Amygdala (tissue), 56 donors: ENCODE results near the gene RIC1.
"Not testable (repeated sequence)": the region's sequence is repeated elsewhere in the genome, so short reads cannot be mapped to it uniquely, and the experiment has no call there.

Experiments used
- DNase-seq, 56 donors: peaks; one replicate each; lab custom pipeline; 2025; lab: John Stamatoyannopoulos, UW

The RIC1 gene

DNA sequence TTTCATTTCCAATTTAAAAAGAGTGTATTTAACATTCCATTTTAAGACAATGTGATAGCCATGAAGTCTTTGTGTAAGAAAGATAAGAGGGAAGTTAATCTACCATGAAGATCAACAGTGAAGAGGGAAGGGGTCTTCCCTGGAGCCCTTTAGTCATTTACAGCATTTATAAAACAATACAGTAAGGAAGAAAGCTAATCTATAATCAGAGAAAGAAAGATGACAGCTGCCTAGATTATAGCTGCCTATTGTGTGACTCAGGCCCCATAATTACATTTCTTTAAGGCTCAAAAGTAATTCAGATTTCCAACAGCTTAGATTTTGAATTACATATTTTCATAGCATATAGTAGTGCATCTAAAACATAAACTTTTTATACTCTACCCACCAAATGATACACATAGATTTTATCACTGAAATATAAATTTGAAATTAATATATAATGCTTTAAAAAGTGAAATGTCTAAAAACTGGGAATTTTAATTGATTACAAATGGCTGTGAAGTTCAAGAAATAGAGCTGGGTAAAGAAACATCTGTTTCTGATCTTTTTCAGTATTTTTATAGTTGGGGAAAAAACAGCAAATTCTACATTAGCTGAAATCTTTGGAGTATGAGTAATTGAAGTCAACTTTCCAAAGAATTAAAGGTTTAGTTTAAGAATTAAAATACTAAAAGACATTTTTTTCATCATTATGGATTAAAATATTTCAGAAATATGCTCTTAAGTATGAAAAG, 89.6 kb downstream of the RIC1 start:
- no peak for DNase-seq

DNA sequence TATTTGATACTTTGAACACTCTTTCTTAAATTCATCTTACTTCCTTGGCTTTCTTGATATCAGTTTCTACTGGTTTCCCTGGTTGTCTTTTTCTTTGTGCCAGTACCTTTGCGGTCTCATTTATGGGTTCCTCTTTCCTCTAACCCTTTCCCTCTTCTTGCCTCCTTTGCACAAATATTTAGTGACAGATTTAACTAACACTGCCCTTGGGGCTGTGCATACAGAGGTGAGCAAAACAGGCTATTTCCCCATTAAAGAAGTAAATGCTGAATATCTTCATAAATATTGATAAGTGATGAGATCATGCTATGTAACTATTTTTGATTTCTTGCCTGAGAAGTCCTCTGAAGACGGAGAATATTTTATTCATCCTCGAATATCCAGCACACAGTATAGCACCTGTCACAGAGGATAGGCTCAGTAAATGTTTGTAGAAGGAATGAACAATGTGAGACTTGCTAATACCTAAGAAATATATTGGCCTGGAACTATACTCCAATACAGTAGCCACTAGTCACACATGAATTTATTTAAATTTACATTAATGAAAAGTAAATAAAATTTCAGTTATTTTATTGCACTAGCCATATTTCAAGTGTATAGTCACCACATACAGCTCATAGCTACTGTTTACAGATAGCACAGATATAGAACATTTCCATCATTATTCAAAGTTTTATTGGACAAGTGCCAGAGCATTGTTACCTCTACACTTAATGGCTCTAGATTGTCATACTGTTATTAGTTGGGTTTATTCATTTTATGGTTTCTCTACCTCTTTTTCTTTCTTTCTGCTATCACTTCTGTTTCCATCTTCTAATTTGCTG, 90.4 kb downstream of the RIC1 start:
- no peak for DNase-seq

DNA sequence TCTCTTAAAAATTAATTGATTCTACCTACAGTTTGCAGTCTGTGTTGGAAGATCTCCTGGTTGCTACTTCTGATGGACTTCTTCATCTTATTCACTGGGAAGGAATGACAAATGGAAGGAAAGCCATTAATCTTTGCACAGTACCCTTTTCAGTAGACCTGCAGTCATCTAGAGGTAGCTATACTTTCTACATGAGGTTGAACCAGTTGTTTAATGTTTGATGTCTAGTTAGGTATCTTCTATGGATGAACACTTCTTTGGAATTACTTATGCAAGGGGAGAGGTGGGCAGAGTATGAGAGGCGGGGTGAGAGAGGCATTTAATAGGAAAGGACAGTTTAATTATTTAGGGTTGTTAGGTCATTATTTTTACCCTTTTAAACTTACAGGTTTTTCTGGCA, 91.2 kb downstream of the RIC1 start:
- DNase-seq = no peak

DNA sequence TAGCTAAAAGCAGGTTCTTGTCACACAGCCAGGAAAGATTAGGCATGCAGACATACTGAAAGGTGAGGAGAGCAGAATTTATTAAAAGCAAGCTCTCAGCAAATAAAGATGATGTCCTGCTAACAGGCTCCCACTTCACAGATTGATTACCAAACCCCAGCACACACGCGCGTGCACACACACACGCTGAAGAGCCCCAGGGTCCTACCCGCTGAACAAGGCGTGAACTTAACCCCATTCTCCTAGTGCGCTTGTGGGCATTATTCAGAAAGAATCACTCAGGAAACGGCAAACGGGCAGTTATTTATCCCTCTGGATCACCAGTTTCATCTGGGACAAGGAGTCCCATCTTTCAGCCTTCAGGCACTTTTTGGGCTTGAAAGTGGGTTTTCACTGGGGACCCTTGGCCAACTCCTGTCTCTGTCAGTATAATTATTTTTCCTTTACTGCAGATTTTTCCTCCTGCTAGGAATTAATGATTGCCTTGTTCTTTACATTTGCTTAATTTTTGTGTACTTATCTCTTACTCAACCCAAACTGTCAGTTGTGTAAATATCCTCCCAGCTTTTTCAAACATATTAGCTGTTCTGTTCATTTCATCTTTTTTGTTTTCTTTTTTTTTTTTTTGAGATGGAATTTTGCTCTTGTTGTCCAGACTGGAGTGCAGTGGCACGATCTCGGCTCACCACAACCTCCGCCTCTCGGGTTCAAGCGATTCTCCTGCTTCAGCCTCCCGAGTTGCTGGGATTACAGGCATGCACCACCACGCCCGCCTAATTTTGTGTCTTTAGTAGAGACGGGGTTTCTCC, 92.6 kb downstream of the RIC1 start:
- DNase-seq = no peak

DNA sequence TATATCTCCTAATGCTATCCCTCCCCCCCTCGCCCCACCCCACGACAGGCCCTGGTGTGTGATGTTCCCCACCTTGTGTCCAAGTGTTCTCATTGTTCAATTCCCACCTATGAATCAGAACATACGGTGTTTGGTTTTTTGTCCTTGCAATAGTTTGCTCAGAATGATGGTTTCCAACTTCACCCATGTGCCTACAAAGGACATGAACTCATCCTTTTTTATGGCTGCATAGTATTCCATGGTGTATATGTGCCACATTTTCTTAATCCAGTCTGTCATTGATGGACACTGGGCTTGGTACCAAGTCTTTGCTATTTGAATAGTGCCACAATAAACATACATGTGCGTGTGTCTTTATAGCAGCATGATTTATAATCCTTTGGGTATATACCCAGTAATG, 93.8 kb downstream of the RIC1 start:
- DNase-seq = not testable (repeated sequence)

DNA sequence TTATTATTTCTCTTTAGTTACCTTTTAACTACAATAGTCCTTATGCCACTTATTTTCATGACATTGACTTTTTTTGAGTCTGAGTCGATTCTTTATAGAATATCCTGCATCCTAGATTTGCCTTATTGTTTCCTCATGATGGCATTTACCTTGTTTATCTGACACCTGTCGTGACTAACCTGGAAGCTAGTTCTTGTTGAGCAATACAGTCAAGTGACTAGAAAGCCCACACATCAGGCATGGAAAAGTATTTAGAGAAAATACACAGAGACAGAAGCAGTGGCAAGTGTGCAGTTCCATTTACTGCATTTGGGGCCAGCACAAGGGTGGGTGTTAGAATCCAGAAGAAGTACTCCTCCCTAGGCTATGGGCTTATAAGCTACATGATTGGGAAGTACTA, 106.2 kb downstream of the RIC1 start:
- no peak for DNase-seq

DNA sequence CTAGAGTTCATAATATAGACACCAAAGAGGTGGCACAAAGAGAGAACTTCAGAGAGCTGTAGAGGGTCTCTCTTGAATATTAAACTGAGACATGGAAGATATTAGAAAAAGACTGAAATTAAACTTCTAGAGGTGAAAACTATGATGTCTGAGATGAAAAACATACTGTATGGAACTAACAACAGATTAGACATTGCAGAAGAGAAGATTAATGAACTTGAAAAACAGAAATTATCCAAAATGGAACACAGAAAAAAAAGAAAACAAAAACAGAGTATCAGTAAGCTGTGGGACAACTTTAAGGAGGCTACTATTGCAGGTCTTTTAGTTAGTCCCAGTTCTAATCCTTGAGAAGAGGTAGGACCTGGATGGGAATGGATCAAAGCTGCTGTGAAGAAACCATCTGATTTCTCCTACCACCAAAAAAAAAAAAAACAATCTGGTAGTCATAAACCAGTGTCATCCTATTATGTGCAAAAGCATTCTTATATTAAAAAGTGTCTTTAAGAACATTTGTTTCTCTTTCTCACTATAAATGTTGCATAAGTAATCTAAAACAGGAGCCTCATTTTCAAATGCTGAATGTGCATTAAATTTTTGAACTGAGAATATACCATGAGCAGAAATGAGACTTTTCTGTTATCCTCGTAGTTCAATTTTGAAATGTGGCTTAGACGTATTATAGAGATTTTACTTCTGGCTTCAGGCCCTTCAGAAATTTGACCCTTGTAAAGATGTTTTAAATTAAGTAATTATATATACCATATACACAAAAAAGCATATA, 107.8 kb downstream of the RIC1 start:
- DNase-seq = no peak

DNA sequence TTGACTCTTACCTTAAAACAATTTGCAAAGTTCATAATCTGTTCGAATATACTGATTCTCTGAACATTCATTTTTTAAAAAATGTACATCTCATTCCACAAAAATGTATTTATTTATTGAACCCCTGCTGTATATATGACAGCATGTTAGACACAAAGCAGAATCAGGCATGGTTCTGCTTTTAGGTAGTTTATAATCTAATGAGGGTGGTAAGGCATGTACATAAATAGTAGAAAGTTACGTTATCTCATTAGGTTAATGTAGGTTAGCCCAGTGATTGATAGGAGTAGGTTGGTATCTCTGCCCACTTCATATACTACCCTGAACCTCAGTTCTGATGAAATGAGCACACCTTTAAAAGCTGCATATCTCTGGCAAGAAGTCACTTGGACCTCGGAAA, 114.2 kb downstream of the RIC1 start:
- DNase-seq = no peak

DNA sequence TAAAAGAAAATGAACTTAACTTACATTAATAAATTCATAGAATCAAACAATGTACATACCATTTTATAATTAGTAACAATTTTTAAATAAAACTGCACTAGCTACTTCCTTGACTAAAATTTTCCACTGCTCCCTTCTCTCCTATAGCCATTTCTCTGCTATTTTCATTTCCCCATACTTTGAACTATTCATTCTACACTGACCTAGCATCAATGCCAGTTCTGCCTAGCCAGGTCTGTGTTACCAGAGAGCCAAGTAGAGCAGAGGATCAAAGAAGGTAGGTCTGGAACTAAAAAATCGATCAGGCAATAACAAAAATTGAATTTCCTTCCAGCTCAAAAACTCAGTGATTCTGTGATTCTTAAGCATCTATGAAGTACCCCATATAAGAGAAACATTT, 119.5 kb downstream of the RIC1 start:
- DNase-seq = no peak

DNA sequence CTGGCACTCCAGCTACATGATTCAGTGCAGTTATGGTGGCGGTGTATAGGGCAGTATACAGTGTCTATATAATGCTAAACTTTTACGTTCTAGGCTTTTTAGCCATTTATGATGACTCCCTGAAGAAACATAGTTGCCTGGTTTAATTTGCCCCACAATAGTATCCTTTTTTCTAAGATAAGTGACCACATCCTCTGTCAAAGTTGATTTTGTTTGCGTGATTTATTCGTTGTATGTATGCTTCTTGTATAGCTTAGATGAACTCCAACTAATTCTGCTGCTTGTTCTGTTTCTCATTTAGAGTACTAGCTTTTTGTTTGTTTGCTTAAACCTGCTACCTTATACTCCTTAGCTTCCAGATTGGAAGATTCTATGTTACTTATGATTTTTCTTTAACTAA, 120.4 kb downstream of the RIC1 start:
- no peak for DNase-seq

DNA sequence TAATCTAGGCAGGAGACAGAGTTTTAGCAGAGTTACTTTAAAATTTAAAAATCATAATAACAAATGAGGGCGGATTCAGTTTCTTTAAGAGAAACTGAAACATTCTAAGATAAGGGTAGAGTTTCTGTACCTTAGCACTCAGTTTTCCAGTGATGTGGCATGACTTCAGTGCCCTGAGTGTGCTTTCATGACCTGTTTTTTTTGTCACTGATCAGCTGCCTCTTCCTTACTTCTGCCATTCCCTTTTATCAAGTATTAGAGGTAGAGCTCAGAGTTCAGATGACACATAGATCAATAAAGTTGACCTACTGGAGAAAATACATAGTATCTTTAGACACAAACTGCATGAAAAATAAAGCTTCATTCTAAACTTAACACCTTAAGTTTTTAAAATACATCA, 121.7 kb downstream of the RIC1 start:
- no peak for DNase-seq

DNA sequence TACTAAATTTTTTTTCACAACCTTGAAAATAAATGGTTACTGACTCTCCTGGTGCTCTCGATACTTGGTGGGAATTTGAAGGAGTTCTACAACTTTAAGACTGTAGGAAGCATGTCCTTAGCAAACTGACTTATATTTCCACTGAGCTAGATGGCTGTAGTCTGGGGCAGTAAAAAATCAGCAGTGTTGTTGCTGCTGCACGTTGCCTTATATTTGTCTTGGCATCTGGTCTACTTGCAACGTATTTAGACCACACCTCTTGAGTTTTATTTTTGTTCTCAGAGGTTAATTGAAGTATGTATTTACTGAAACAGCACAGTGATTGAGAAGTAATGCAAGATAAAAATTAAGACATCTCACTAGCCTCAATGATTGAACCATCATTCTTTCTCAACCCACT, 127.7 kb downstream of the RIC1 start:
- DNase-seq = no peak

DNA sequence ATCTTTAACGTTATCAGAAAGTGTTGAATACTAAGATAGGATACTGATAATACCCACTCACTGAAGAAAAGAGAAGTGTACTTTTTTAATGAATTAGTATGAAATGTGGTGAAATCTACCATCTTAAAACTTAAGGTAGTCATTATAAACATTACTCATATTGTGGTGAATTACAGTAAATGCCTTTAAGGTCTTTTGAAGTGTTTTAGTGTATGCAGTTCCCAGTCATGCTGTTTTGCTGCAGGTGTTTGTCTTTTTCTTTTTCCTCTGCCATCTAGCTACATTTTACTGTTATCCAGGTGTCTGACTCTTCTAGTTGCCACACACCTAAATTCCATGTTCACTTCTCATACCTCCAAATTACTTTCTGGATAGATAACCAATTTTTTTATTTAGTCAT, 131.4 kb downstream of the RIC1 start:
- DNase-seq = no peak

DNA sequence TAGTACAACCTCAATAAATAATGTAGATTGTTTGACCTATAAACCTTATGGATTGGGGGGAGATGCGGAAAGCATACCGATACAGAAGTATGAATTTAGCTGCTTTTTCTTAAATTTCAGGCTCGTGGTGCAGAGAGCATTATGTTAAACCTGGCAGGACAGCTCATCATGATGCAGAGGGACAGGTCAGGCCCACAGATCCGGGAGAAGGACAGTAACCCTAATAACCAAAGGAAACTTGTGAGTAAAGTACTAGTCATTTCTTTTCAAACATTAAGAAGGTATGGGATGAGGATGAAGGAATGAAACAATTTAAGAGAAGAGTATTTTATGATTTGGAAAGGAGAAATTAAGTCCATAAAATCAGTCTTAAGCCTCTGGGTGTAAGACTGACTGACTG, 133.5 kb downstream of the RIC1 start:
- no peak for DNase-seq

DNA sequence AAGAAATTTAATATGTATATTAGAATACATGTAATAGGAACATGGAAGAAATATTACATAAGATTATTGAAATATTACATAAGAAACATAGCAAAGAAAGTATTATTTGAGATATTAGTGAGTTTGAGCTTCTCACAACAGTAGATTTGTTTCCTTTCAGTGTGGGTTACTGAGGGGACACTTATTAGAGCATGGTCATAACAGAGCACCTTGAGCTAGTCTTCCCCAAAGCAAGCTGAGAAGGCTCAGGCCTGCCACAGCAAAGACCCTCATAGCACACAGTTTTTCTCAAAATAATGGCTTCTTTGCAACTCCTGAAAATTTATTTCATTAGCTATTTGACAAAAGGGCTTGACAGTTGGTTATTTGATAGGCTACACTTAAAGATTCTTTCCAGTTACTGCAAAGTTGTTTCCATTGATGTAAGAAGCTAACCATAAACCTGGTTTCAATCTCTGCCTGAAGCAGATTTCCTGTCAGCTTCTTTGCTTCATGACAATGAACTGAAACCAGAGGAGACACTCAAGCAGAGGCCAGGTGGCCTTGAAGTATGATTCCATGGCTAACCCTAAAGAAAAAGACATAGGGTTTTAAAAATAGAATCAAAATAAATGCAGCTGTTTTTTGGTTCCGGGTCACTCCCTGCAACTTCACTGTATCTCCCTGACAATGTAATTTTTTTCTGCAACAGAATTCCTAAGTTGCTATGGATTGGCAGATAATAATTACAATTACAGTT, 135.4 kb downstream of the RIC1 start:
- DNase-seq = no peak

DNA sequence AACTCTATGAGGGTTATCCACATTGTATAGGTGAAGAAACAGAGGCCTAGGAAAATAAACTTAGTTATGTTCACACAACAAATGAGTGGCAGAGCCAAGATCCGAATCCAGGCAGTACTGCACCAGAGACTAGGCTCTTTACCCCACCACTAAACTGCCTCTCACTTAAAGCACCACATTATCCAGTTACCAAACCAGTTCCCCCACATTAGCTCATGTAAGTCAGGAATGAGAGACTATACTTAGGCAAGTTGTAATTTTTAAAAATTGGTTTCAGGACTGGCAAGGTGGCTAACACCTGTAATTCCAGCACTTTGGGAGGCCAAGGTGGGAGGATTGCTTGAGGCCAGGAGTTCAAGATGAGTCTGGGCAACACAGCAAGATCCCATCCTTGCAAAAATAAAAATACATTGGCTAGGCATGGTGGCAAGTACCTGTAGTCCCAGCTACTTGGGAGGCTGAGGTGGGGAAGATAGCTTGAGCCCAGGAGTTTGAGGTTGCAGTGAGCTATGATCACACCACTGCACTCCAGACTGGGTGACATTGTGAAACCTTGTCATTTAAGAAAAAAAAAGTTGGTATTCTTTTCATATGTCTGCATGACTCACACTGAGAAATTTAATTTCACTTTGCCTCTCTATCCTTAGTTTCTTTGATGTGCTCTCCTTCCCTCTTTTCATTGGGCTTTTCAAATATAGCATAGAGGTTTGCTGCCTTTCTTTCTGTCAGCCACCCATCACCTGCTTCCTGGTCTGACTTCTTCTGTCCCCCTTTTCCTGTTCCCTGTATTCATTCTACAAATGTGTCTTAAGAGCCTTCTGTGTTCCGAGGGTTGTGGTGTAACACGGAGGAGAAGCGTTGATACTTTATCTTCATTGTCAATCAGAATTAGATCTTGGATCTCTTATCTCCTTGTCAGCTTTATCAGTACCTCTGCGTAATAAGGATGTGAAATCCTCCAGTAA, 139.3 kb downstream of the RIC1 start:
- DNase-seq = no peak

DNA sequence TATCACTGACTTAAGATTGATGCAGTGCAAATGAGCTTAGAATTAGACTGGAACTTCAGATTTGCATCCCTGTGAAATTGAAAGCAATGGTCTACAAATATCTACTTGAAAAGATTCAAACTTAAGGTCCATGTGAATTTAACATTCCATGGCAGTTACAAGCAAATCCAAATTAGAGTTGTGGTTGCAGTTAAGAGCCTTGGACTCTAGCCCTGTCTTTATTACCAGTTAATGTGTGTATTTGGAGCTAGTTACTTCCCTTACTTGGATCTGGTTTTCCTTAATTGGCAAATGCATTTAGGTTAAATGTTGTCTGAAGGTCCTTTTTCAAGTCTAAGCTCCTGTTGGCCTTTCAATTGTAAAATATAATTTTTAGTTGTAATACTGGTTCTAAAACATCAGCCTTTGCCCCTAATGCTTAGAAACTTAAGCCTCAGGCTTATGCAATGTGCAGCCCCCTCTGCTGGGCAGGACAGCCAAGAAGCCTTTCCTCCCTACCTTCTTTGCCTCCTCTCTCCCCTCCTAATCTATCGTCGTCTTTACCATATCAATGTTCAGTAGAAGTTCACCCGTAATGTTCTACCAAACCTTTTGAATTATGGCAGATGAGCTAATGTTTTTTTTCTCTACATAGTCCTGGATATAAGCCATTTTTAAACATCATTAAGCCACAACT, 144.6 kb downstream of the RIC1 start:
- DNase-seq = no peak

DNA sequence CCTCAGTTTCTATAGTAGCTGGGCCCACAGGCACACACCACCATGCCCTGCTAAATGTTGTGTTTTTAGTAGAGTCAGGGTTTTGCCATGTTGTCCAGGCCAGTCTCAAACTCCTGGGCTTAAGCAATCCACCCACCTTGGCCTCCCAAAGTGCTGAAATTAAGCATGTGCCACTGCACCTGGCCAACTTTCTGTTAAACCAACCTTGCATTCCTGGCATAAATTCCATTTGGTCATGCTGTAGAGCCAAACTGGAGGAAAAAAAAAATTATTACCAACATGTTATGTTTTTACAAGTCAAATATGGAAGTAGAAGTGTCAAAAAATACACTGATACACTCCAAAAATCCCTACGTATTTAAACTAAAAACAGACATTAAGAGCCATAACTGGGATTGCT, 149.9 kb downstream of the RIC1 start:
- DNase-seq = no peak
